Ovary (tissue), 3 donors: ENCODE measurements around the gene RASGRF2.

Experiments used
- POLR2A ChIP-seq: fragments of 450-650 bp; IDR thresholded peaks from one replicate; pipeline ENCODE4 v1.6.1; 2017; ENCODE audit warnings: antibody characterized with exemption, mild to moderate bottlenecking, moderate library complexity
- TF ChIP-seq, protein P1 (sequence below), 3 donors: fragments of 450-650 bp in 2 of 3; fragments of 200-600 bp in 1 of 3; IDR thresholded peaks; one replicate each; pipeline versions ENCODE4 v1.5.1 to v1.8.0; 2016 to 2022; ENCODE audit warnings: antibody characterized with exemption in 3 of 3, mild to moderate bottlenecking in 1 of 3
- donor health status: DM: no; HTN: no; CAD: no.

DNA sequence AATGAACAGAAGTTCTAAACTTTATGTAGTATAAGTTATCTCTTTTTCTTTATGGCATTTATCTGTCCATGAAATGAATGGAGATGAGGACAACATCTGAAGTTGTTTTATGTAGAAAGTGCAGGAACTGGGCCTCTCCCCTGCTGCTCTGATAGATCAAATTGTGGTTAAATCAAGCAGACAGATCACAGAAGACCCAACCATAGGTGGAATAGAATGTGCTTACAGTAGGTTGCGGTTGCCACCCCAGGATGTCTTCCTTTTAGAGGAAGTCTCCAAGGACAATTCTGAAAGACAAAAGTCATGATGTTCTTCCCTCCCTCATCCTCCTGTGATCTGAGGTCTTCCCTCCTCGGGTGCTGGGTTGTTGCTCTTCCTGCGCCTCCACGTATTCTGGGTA is 12.9 kb downstream of the RASGRF2 start:
- no peak for TF ChIP-seq POLR2A
- TF ChIP-seq, protein P1, sequence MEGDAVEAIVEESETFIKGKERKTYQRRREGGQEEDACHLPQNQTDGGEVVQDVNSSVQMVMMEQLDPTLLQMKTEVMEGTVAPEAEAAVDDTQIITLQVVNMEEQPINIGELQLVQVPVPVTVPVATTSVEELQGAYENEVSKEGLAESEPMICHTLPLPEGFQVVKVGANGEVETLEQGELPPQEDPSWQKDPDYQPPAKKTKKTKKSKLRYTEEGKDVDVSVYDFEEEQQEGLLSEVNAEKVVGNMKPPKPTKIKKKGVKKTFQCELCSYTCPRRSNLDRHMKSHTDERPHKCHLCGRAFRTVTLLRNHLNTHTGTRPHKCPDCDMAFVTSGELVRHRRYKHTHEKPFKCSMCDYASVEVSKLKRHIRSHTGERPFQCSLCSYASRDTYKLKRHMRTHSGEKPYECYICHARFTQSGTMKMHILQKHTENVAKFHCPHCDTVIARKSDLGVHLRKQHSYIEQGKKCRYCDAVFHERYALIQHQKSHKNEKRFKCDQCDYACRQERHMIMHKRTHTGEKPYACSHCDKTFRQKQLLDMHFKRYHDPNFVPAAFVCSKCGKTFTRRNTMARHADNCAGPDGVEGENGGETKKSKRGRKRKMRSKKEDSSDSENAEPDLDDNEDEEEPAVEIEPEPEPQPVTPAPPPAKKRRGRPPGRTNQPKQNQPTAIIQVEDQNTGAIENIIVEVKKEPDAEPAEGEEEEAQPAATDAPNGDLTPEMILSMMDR (IDR thresholded peaks at IDR 0.05): no peak
